Activated CD8-positive, alpha-beta T cell treated with anti-CD3 and anti-CD28 coated beads for 36 hours (primary cell): ENCODE measurements around the gene UGT2B28. TPM values are rescaled to one million over a fixed set of nuclear protein-coding genes. Genes with fewer than 3 reads are reported as not detected.
"Not testable (repeated sequence)": the region's sequence is repeated elsewhere in the genome, so short reads cannot be mapped to it uniquely, and the experiment has no call there.

Experiments
- ATAC-seq: fragments of 200-7000 bp; cut with Tn5 transposase; one replicate; pipeline ENCODE4 v1.10.0; 2021; ENCODE audit warnings: mild to moderate bottlenecking, moderate library complexity
- CTCF ChIA-PET: fragments of 350-600 bp; sonication (Branson Sonifier 250); formaldehyde crosslinking; loops from one replicate; lab custom pipeline; 2021; ENCODE audit warnings: antibody characterized with exemption; lab: Charles Lee
- POLR2A ChIA-PET: fragments of 350-600 bp; sonication (Branson Sonifier 250); formaldehyde crosslinking; loops from one replicate; lab custom pipeline; 2021; ENCODE audit warnings: antibody characterized with exemption; lab: Charles Lee
- DNase-seq: peaks from one replicate; pipeline ENCODE4 v3.0.0-alpha.2; 2020
- H3K27ac Mint-ChIP-seq: one replicate; pipeline ENCODE4 v1.8.0; 2021; ENCODE audit warnings: mild to moderate bottlenecking, mixed read lengths
- H3K27me3 Mint-ChIP-seq: one replicate; pipeline ENCODE4 v1.8.0; 2021; ENCODE audit warnings: mixed read lengths
- H3K36me3 Mint-ChIP-seq: one replicate; pipeline ENCODE4 v1.8.0; 2021; ENCODE audit warnings: low read depth, mixed read lengths
- H3K4me1 Mint-ChIP-seq: one replicate; pipeline ENCODE4 v1.8.0; 2021; ENCODE audit warnings: low read depth, mixed read lengths
- H3K4me3 Mint-ChIP-seq: one replicate; pipeline ENCODE4 v1.8.0; 2021; ENCODE audit warnings: mild to moderate bottlenecking, moderate library complexity, mixed read lengths
- H3K9me3 Mint-ChIP-seq: one replicate; pipeline ENCODE4 v1.8.0; 2021; ENCODE audit warnings: mixed read lengths
- intact Hi-C: fragments of 100-400 bp; cut with micrococcal nuclease; formaldehyde crosslinking; loops from one replicate; pipeline ENCODE4 v1.10.0; 2022
- total RNA-seq, 2 experiments: library from RNA; stranded (reverse); gene quantifications; one replicate each; pipeline ENCODE4 v1.2.3, GENCODE V29; 2021
- TF ChIP-seq, protein P1 (sequence below): fragments of 200-600 bp; IDR thresholded peaks from one replicate; pipeline ENCODE4 v1.8.0; 2022; ENCODE audit warnings: antibody characterized with exemption, mild to moderate bottlenecking

Gene UGT2B28
- total RNA-seq, result not detected

- POLR2A ChIA-PET, DNase-seq, intact Hi-C loops, H3K9me3 Mint-ChIP-seq, H3K4me3 Mint-ChIP-seq, ATAC-seq, H3K27me3 Mint-ChIP-seq, H3K4me1 Mint-ChIP-seq, H3K36me3 Mint-ChIP-seq, H3K27ac Mint-ChIP-seq: not testable (repeated sequence)
- CTCF ChIA-PET, result interaction anchor here (0.8 kb wide), 1 partner anchor 15 kb away, joined by 4 read pairs; no protein-coding TSS in a partner anchor
Measured at GRCh38 chr4:69280081-69280480, at the start of gene UGT2B28. Gene UGT2B28 (plus strand): TSS chr4:69280475. CDS start chr4:69280501, 26 bp downstream.

DNA sequence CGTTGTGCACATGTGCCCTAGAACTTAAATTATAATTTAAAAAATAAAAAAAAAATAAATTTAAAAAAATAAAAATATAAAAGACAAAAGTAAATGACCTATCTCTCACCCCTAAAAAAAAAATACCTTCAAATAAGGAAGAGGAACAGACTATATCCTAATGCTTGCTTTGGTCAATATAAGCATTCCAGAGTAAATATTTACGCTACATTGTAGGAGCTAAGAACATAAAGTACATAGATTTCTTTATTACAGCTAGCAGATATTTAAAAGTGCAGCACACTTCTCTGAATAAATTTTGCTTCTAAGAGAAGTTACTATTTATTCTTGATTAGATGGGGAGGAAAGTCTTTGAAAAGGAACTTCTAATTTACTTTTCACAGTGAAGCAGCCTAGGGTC lies 41.2 kb upstream of the UGT2B28 start:
- TF ChIP-seq, protein P1, sequence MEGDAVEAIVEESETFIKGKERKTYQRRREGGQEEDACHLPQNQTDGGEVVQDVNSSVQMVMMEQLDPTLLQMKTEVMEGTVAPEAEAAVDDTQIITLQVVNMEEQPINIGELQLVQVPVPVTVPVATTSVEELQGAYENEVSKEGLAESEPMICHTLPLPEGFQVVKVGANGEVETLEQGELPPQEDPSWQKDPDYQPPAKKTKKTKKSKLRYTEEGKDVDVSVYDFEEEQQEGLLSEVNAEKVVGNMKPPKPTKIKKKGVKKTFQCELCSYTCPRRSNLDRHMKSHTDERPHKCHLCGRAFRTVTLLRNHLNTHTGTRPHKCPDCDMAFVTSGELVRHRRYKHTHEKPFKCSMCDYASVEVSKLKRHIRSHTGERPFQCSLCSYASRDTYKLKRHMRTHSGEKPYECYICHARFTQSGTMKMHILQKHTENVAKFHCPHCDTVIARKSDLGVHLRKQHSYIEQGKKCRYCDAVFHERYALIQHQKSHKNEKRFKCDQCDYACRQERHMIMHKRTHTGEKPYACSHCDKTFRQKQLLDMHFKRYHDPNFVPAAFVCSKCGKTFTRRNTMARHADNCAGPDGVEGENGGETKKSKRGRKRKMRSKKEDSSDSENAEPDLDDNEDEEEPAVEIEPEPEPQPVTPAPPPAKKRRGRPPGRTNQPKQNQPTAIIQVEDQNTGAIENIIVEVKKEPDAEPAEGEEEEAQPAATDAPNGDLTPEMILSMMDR, result no peak
- no peaks in the 10 kb centered on the region for H3K4me1 Mint-ChIP-seq
- ChIA-PET CTCF (no interaction called here), POLR2A (no interaction called here)
- no peak overlapping the region for H3K27ac Mint-ChIP-seq
- intact Hi-C loops, result no loop called here
- peaks cover 6% of the 10 kb centered on the region for H3K9me3 Mint-ChIP-seq
- no peak for DNase-seq
- H3K36me3 Mint-ChIP-seq, result no peaks in the 10 kb centered on the region
- no peak for ATAC-seq
- H3K27me3 Mint-ChIP-seq, result no peaks in the 10 kb centered on the region
- H3K4me3 Mint-ChIP-seq, result no peak overlapping the region

- DNase-seq (no peak), ATAC-seq (no peak)
- CTCF ChIA-PET, result no interaction called here
- Mint-ChIP-seq H3K27me3 (no peaks in the 10 kb centered on the region), H3K27ac (no peak overlapping the region), H3K4me1 (no peaks in the 10 kb centered on the region), H3K4me3 (no peak overlapping the region), H3K36me3 (no peaks in the 10 kb centered on the region), H3K9me3 (peaks cover 6% of the 10 kb centered on the region)
- TF ChIP-seq, protein P1, result no peak
- intact Hi-C loops, result loop anchor here (5.0 kb wide), 1 partner anchor 68 kb away; no protein-coding TSS in a partner anchor
- POLR2A ChIA-PET, result no interaction called here
Measured at GRCh38 chr4:69239557-69240168, 40.6 kb upstream of the UGT2B28 start.

GRCh38 chr4:69240787-69241186 lies 39.5 kb upstream of the UGT2B28 start:
- H3K36me3 Mint-ChIP-seq, H3K9me3 Mint-ChIP-seq, H3K4me1 Mint-ChIP-seq, DNase-seq, H3K4me3 Mint-ChIP-seq, H3K27me3 Mint-ChIP-seq, POLR2A ChIA-PET, CTCF ChIA-PET, H3K27ac Mint-ChIP-seq, ATAC-seq: not testable (repeated sequence)
- intact Hi-C loops, result loop anchor here (5.0 kb wide), 1 partner anchor 67 kb away; no protein-coding TSS in a partner anchor

DNA sequence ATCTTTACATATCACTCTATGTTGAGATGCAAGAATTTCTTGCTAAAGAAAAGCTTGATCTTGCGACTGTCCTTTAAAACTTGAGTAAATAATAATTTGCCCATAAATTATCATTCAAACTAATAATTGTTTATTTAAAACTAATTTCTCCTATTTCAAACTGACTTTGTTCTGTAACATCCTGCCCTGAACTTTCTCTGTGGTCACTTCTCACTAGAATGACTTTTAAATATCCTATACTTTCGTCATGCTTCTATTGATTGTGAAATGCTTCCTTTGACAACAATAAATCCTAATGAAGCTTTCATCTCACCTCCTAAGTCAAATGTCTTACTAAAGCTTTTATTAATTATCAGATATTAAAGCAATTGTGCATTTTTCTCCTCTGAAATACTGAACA lies 38.5 kb upstream of the UGT2B28 start:
- CTCF ChIA-PET, H3K27ac Mint-ChIP-seq, H3K27me3 Mint-ChIP-seq, H3K4me1 Mint-ChIP-seq, ATAC-seq, DNase-seq, H3K4me3 Mint-ChIP-seq, POLR2A ChIA-PET, H3K36me3 Mint-ChIP-seq: not testable (repeated sequence)
- intact Hi-C loops, result loop anchor here (5.0 kb wide), 1 partner anchor 66 kb away; no protein-coding TSS in a partner anchor
- H3K9me3 Mint-ChIP-seq, result peaks cover 13% of the 10 kb centered on the region

DNA sequence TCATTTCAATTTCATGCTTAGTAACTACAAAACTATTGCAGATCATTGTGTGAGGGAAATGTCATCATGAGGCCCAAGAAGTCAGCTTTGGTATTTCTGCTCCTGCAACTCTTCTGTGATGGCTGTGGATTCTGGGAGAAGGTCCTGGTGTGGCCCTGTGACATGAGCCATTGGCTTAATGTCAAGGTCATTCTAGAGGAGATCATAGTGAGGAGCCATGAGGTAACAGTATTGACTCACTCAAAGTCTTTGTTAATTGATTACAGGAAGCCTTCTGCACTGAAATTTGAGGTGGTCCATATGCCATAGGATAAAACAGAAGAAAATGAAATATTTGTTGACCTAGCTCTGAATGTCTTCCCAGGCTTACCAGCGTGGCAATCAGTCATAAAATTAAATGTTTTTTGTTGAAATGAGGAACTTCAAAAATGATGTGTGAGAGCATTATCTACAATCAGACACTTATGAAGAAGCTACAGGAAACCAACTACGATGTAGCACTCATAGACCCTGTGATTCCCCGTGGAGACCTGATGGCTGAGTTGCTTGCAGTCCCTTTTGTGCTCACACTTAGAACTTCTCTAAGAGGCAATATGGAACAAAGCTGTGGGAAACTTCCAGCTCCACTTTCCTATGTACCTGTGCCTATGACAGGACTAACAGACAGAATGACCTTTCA lies 37.6 kb upstream of the UGT2B28 start:
- ATAC-seq, POLR2A ChIA-PET, H3K27me3 Mint-ChIP-seq, DNase-seq, H3K4me1 Mint-ChIP-seq, CTCF ChIA-PET, H3K4me3 Mint-ChIP-seq, H3K36me3 Mint-ChIP-seq, H3K27ac Mint-ChIP-seq: not testable (repeated sequence)
- peaks cover 13% of the 10 kb centered on the region for H3K9me3 Mint-ChIP-seq
- intact Hi-C loops, result loop anchor here (5.0 kb wide), 1 partner anchor 65 kb away; no protein-coding TSS in a partner anchor

GRCh38 chr4:69250884-69251283 lies 29.4 kb upstream of the UGT2B28 start:
- H3K9me3 Mint-ChIP-seq, POLR2A ChIA-PET, CTCF ChIA-PET, H3K27me3 Mint-ChIP-seq, H3K4me3 Mint-ChIP-seq, H3K27ac Mint-ChIP-seq, intact Hi-C loops, H3K4me1 Mint-ChIP-seq, H3K36me3 Mint-ChIP-seq, DNase-seq, ATAC-seq: not testable (repeated sequence)

DNA sequence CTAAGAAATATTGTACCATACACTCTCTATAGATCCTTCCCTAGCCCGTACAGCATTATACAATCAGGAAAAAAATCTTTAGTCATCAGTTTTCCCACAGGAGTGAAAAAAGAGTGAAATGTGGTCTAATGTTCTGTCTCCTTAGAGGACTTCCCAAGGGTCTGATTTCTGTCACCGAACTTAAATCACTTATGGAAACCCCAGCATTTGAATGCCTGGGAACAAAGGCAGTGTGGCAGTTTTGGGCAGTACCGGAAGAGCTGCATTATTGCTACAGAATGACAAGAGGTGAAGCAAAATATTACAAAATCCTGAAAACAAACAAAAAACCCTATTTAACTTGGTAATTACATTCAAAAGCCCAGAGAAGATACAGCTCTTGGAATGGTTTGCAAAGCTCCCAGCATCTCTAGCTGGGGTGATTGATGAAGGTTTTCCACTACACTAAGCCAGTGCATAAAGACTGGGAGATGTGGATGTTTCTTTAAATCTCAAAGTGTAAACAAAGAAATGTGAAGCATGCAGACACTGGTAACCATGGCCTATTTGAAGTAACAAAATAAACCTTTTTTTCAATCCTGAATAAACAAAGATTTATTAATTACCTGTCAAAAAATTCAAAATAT lies 27.0 kb upstream of the UGT2B28 start:
- H3K4me3 Mint-ChIP-seq, intact Hi-C loops, H3K9me3 Mint-ChIP-seq, H3K27me3 Mint-ChIP-seq, H3K36me3 Mint-ChIP-seq, DNase-seq, H3K27ac Mint-ChIP-seq, H3K4me1 Mint-ChIP-seq, ATAC-seq, CTCF ChIA-PET, POLR2A ChIA-PET: not testable (repeated sequence)

GRCh38 chr4:69268612-69269011 lies 11.7 kb upstream of the UGT2B28 start:
- H3K4me1 Mint-ChIP-seq, H3K9me3 Mint-ChIP-seq, POLR2A ChIA-PET, H3K27me3 Mint-ChIP-seq, H3K27ac Mint-ChIP-seq, CTCF ChIA-PET, intact Hi-C loops, DNase-seq, ATAC-seq, H3K36me3 Mint-ChIP-seq, H3K4me3 Mint-ChIP-seq: not testable (repeated sequence)

DNA sequence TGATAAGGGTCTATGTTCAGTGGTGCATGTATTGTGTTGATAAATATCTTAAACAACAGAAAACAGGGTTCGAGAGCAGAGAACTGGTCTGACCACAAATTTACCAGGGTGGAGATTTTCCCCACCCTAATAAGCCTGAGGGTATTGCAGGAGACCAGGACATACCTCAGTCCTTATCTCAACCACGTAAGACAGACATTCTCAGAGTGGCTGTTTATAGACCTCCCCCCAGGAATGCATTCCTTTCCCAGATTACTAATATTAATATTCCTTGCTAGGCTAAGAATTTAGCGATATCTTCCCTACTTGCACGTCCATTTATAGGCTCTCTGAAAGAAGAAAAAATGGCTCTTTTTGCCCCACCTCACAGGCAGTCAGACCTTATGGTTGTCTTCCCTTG lies 16.1 kb downstream of the UGT2B28 start:
- POLR2A ChIA-PET, H3K27me3 Mint-ChIP-seq, DNase-seq, H3K27ac Mint-ChIP-seq, H3K36me3 Mint-ChIP-seq, H3K9me3 Mint-ChIP-seq, intact Hi-C loops, CTCF ChIA-PET, H3K4me3 Mint-ChIP-seq, H3K4me1 Mint-ChIP-seq, ATAC-seq: not testable (repeated sequence)
